Ramos (cell line): ENCODE results near the gene BANK1.

Source experiments
- in situ Hi-C: fragments of 300-500 bp; cut with MboI; formaldehyde crosslinking; loops from one replicate; pipeline ENCODE4 v1.14.3; 2022; ENCODE audit warnings: low sequenced_read_pairs; ENCODE audit not compliant: unreplicated experiment

Gene BANK1

GRCh38 chr4:101993842-101994775 is 203.6 kb downstream of the BANK1 start:
- in situ Hi-C loops: no loop called here

- in situ Hi-C loops: no loop called here
Measured at GRCh38 chr4:102007959-102008425, 217.5 kb downstream of the BANK1 start.

GRCh38 chr4:102008711-102009110 is 218.2 kb downstream of the BANK1 start:
- in situ Hi-C loops: no loop called here

- in situ Hi-C loops: no loop called here
Measured at GRCh38 chr4:102022343-102022742, 231.8 kb downstream of the BANK1 start.

GRCh38 chr4:102027961-102028360 is 237.4 kb downstream of the BANK1 start:
- in situ Hi-C loops: no loop called here

- in situ Hi-C loops: no loop called here
Measured at GRCh38 chr4:102031406-102031805, 240.9 kb downstream of the BANK1 start.

GRCh38 chr4:102036016-102036415 is 245.5 kb downstream of the BANK1 start:
- in situ Hi-C loops: no loop called here

- in situ Hi-C loops: no loop called here
Measured at GRCh38 chr4:102036619-102037376, 246.3 kb downstream of the BANK1 start.

- in situ Hi-C loops: no loop called here
Measured at GRCh38 chr4:102037566-102037965, 247.0 kb downstream of the BANK1 start.

- in situ Hi-C loops: no loop called here
Measured at GRCh38 chr4:102042871-102043802, 252.6 kb downstream of the BANK1 start.

- in situ Hi-C loops: no loop called here
Measured at GRCh38 chr4:102047616-102048015, 257.1 kb downstream of the BANK1 start.

GRCh38 chr4:102055805-102056204 is 265.3 kb downstream of the BANK1 start:
- in situ Hi-C loops: no loop called here

- in situ Hi-C loops: no loop called here
Measured at GRCh38 chr4:102057122-102057521, 266.6 kb downstream of the BANK1 start.

GRCh38 chr4:102061133-102061532 is 270.6 kb downstream of the BANK1 start:
- in situ Hi-C loops: no loop called here

GRCh38 chr4:102064747-102065442 is 274.4 kb downstream of the BANK1 start:
- in situ Hi-C loops: no loop called here

- in situ Hi-C loops: no loop called here
Measured at GRCh38 chr4:102076622-102077021, 286.1 kb downstream of the BANK1 start.

- in situ Hi-C loops: no loop called here
Measured at GRCh38 chr4:102080184-102080583, 289.7 kb downstream of the BANK1 start.

GRCh38 chr4:102089850-102090621 is 299.5 kb downstream of the BANK1 start:
- in situ Hi-C loops: no loop called here

GRCh38 chr4:102091656-102092055 is 301.1 kb downstream of the BANK1 start:
- in situ Hi-C loops: no loop called here
